Measurements from ENCODE around the gene TRMT1. TPM values are rescaled to one million over a fixed set of nuclear protein-coding genes. Genes with fewer than 3 reads are reported as not detected.

Gene TRMT1
- total RNA-seq, 1 experiment from 2014 or later: 91.8 TPM

GRCh38 chr19:13152356-13152973, 35.9 kb upstream of the TRMT1 start:
- Histone ChIP-seq H3K4me1 (ENCODE audit: insufficient read depth, low read length) (peaks cover 25% of the 10 kb centered on the region), H3F3A (ENCODE audit: low read length, unreplicated experiment) (peaks cover 13% of the 10 kb centered on the region), H3K36me3 (ENCODE audit: low read depth, low read length) (peaks cover 14% of the 10 kb centered on the region), H3K79me2 (ENCODE audit: low read length) (peaks cover 64% of the 10 kb centered on the region), H3K27ac (ENCODE audit: low read length) (peak overlapping the region; percentile 91), H3K9me2 (replicated peaks; ENCODE audit: low read length) (no peaks in the 10 kb centered on the region), H3K4me2 (ENCODE audit: low read length) (peak overlapping the region; percentile 93), H2AFZ (ENCODE audit: low read length) (peak overlapping the region; percentile 84), H3K9ac (ENCODE audit: low read length) (peak overlapping the region; percentile 97), H4K20me1 (ENCODE audit: low read length) (peaks cover 17% of the 10 kb centered on the region), H3K9me3 (ENCODE audit: low read length) (no peaks in the 10 kb centered on the region), H3K27me3 (ENCODE audit: low read length) (no peaks in the 10 kb centered on the region), H3K4me3 (ENCODE audit: low read length) (peak overlapping the region; percentile 93)
- intact Hi-C loops (cut with micrococcal nuclease): loop anchor here (5.0 kb wide), 1 partner anchor 50 kb away; the partner anchor contains the start of gene LYL1
- peak; percentile 0 for ATAC-seq
- TF ChIP-seq EZH2 (IDR thresholded peaks at IDR 0.05; ENCODE audit: low read length, unreplicated experiment) (no peak), EZH2phosphoT487 (IDR thresholded peaks at IDR 0.05; ENCODE audit: borderline replicate concordance, low read length) (no peak), CTCF (conservative IDR thresholded peaks at IDR 0.05; ENCODE audit: low read depth, low read length) (no peak)
- BruUV-seq (replicated peaks): no TSS peak
- DNase-seq: no peak
- POLR2A ChIA-PET (ENCODE audit: unreplicated experiment): interaction anchor here (0.5 to 1.7 kb wide), 8 partner anchors 11 to 595 kb away, joined by 3 to 16 read pairs (median 4); partner anchors contain the start of gene NFIX
- CTCF ChIA-PET: no interaction called here

DNA sequence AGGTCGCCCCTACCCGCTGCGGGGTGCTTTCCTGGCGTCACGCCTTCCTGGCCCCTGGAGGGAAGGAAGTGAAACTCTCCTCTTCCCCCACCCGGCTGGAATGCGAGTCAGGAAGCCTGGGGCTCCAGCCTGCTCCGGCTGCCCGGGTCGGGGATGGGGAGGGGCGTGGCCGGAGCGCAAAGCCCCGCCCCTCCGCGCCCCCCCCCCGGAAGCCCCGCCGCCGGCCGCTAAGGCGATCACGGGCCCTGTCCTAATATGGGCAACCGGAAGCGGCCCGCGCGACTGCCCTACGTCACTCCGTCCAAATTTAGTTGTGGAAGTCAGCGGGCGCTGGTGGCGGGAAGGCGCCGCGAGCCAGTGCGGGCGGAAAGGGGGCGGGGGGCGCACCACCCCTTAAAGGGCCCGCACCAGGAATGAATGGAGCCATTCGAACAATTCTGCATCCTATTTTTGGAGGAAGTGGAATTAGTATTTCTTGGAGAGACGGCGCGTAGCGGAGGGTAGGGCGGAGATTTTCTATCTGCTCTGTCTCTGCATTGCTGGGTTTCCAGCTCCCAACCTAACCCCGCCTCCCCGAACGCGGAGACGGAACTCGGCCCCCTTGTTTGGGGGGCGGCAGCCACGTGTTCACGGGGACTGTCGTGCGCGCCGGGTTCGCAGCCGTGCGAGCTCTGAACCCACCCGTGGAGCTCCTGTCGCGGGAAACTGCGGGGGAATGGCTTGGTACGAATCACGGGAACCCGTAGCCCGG, 35.2 kb upstream of the TRMT1 start:
- POLR2A ChIA-PET (ENCODE audit: unreplicated experiment): interaction anchor here (0.5 to 1.7 kb wide), 6 partner anchors 10 to 250 kb away, joined by 3 to 16 read pairs (median 5); partner anchors contain the start of gene NFIX
- peak overlapping the region; percentile 97 for H3K9ac ChIP-seq (ENCODE audit: low read length)
- H3K4me1 ChIP-seq (ENCODE audit: insufficient read depth, low read length): peaks cover 23% of the 10 kb centered on the region
- no peak for TF ChIP-seq EZH2phosphoT487 (IDR thresholded peaks at IDR 0.05; ENCODE audit: borderline replicate concordance, low read length)
- 0 out of 2 replicates have a peak, but pooled peaks have one; percentile 7 for TF ChIP-seq CTCF (conservative IDR thresholded peaks at IDR 0.05; ENCODE audit: low read depth, low read length)
- TF ChIP-seq EZH2 (IDR thresholded peaks at IDR 0.05; ENCODE audit: low read length, unreplicated experiment): no peak
- H3K4me3 ChIP-seq (ENCODE audit: low read length): peak overlapping the region; percentile 93
- H2AFZ ChIP-seq (ENCODE audit: low read length): peak overlapping the region; percentile 84
- H3K36me3 ChIP-seq (ENCODE audit: low read depth, low read length): peaks cover 14% of the 10 kb centered on the region
- H3K27ac ChIP-seq (ENCODE audit: low read length): peak overlapping the region; percentile 91
- H3K9me2 ChIP-seq (replicated peaks; ENCODE audit: low read length): no peaks in the 10 kb centered on the region
- H3K27me3 ChIP-seq (ENCODE audit: low read length): no peaks in the 10 kb centered on the region
- H4K20me1 ChIP-seq (ENCODE audit: low read length): peaks cover 17% of the 10 kb centered on the region
- ATAC-seq: peak; percentile 42
- H3K9me3 ChIP-seq (ENCODE audit: low read length): no peaks in the 10 kb centered on the region
- BruUV-seq (replicated peaks): no TSS peak
- peaks cover 13% of the 10 kb centered on the region for H3F3A ChIP-seq (ENCODE audit: low read length, unreplicated experiment)
- peak; percentile 99 for DNase-seq
- CTCF ChIA-PET: no interaction called here
- intact Hi-C loops (cut with micrococcal nuclease): loop anchor here (1.0 to 5.0 kb wide), 2 partner anchors 12 to 49 kb away; partner anchors contain the start of gene LYL1
- peaks cover 64% of the 10 kb centered on the region for H3K79me2 ChIP-seq (ENCODE audit: low read length)
- peak overlapping the region; percentile 98 for H3K4me2 ChIP-seq (ENCODE audit: low read length)

All from PC-3 (cell line).